ENCODE data around the gene OMP. TPM values are rescaled to one million over a fixed set of nuclear protein-coding genes. Genes with fewer than 3 reads are reported as not detected.

OMP gene
- total RNA-seq, 2 experiments from 2014 or later: not detected

DNA sequence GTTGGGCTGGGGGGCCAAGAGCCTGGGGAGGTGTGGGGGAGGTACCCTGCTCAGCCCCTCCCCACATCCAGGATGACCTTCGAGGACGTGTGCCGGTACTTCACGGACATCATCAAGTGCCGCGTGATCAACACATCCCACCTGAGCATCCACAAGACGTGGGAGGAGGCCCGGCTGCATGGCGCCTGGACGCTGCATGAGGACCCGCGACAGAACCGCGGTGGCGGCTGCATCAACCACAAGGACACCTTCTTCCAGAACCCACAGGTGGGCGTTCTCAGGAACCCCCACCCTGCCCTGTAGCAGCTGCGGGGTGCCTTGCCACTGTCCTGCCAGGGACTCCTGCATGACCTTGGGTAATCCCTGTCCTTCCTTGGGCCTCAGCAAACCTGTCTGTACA, 15.4 kb downstream of the OMP start:
- Histone ChIP-seq H3K4me2 (ENCODE audit: low read length) (no peak overlapping the region), H3K79me2 (ENCODE audit: insufficient read depth, low read depth, low read length) (no peaks in the 10 kb centered on the region), H3K9me3 (ENCODE audit: low read length) (no peaks in the 10 kb centered on the region), H3K9me2 (ENCODE audit: insufficient read depth, low read length) (no peaks in the 10 kb centered on the region), H3K4me1 (ENCODE audit: insufficient read depth, low read length, poor library complexity, severe bottlenecking) (no peaks in the 10 kb centered on the region), H3K27ac (ENCODE audit: low read depth, low read length, poor library complexity, severe bottlenecking) (no peak overlapping the region), H3K4me3 (ENCODE audit: low read depth, low read length, poor library complexity, severe bottlenecking) (no peak overlapping the region), H2AFZ (ENCODE audit: low read length) (no peak overlapping the region), H3K36me3 (ENCODE audit: insufficient read depth, low read length) (no peaks in the 10 kb centered on the region), H4K20me1 (ENCODE audit: insufficient read depth, low read length) (no peaks in the 10 kb centered on the region)
- BruUV-seq (replicated peaks): no TSS peak
- ChIA-PET CTCF (ENCODE audit: unreplicated experiment) (interaction anchor here (0.5 kb wide), 1 partner anchor 949 kb away, joined by 3 read pairs; no protein-coding TSS in a partner anchor), POLR2A (no interaction called here)
- no peak for TF ChIP-seq EZH2phosphoT487 (IDR thresholded peaks at IDR 0.05; ENCODE audit: borderline replicate concordance, low read depth, low read length)
- TF ChIP-seq, protein P1, sequence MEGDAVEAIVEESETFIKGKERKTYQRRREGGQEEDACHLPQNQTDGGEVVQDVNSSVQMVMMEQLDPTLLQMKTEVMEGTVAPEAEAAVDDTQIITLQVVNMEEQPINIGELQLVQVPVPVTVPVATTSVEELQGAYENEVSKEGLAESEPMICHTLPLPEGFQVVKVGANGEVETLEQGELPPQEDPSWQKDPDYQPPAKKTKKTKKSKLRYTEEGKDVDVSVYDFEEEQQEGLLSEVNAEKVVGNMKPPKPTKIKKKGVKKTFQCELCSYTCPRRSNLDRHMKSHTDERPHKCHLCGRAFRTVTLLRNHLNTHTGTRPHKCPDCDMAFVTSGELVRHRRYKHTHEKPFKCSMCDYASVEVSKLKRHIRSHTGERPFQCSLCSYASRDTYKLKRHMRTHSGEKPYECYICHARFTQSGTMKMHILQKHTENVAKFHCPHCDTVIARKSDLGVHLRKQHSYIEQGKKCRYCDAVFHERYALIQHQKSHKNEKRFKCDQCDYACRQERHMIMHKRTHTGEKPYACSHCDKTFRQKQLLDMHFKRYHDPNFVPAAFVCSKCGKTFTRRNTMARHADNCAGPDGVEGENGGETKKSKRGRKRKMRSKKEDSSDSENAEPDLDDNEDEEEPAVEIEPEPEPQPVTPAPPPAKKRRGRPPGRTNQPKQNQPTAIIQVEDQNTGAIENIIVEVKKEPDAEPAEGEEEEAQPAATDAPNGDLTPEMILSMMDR (conservative IDR thresholded peaks at IDR 0.05; ENCODE audit: low read length): no peak
- DNase-seq (ENCODE audit: low spot score): no peak
- intact Hi-C loops (cut with micrococcal nuclease; ENCODE audit: unreplicated experiment): no loop called here

DNA sequence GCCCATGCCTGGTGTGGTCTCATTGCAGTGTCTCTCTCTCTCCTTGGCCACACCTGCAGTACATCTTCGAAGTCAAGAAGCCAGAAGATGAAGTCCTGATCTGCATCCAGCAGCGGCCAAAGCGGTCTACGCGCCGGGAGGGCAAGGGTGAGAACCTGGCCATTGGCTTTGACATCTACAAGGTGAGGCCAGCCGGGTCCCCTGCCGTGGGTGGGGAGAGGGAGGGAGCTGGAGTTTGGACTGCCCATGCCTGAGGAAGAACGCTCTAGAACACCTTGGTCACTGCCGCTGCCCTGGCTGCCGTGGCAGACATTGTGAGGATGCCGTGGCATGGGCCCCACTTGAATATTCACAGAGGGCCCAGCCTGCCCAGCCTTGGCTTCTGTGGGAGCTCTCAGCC, 16.3 kb downstream of the OMP start:
- no peak overlapping the region for H3K27ac ChIP-seq (ENCODE audit: low read depth, low read length, poor library complexity, severe bottlenecking)
- H2AFZ ChIP-seq (ENCODE audit: low read length): no peak overlapping the region
- intact Hi-C loops (cut with micrococcal nuclease; ENCODE audit: unreplicated experiment): no loop called here
- no peak for TF ChIP-seq EZH2phosphoT487 (IDR thresholded peaks at IDR 0.05; ENCODE audit: borderline replicate concordance, low read depth, low read length)
- TF ChIP-seq, protein P1 (conservative IDR thresholded peaks at IDR 0.05; ENCODE audit: low read length): no peak
- no peaks in the 10 kb centered on the region for H4K20me1 ChIP-seq (ENCODE audit: insufficient read depth, low read length)
- POLR2A ChIA-PET: no interaction called here
- DNase-seq (ENCODE audit: low spot score): no peak
- no peaks in the 10 kb centered on the region for H3K4me1 ChIP-seq (ENCODE audit: insufficient read depth, low read length, poor library complexity, severe bottlenecking)
- H3K4me3 ChIP-seq (ENCODE audit: low read depth, low read length, poor library complexity, severe bottlenecking): no peak overlapping the region
- no peaks in the 10 kb centered on the region for H3K36me3 ChIP-seq (ENCODE audit: insufficient read depth, low read length)
- no peaks in the 10 kb centered on the region for H3K9me3 ChIP-seq (ENCODE audit: low read length)
- no peak overlapping the region for H3K4me2 ChIP-seq (ENCODE audit: low read length)
- no peaks in the 10 kb centered on the region for H3K9me2 ChIP-seq (ENCODE audit: insufficient read depth, low read length)
- no TSS peak for BruUV-seq (replicated peaks)
- CTCF ChIA-PET (ENCODE audit: unreplicated experiment): no interaction called here
- H3K79me2 ChIP-seq (ENCODE audit: insufficient read depth, low read depth, low read length): no peaks in the 10 kb centered on the region

DNA sequence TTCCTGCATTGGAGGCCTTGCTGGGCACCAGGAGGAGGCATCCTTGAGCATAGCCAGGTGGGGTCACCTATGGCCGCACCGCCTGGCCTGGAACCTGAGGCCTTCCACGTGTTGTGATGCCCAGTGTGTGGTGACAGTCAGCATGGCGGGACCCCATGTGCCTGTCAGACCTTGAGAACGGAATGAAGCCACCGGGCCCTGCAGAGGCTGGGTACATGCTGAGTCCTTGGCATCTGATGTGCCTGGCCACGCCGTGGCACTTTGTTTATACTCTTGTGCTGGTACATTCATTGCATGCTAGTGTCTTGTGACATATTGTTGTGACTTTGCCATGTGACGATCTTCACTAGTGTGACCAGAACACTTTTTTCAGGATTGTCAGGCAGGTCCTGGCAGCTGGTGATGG, 16.9 kb downstream of the OMP start:
- CTCF ChIA-PET (ENCODE audit: unreplicated experiment): no interaction called here

More for the DNA sequence above, 16.9 kb downstream of the OMP start:
- H3K9me3 ChIP-seq (ENCODE audit: low read length): no peaks in the 10 kb centered on the region
- H2AFZ ChIP-seq (ENCODE audit: low read length): no peak overlapping the region
- H3K79me2 ChIP-seq (ENCODE audit: insufficient read depth, low read depth, low read length): no peaks in the 10 kb centered on the region
- no TSS peak for BruUV-seq (replicated peaks)
- H3K9me2 ChIP-seq (ENCODE audit: insufficient read depth, low read length): no peaks in the 10 kb centered on the region
- no peaks in the 10 kb centered on the region for H4K20me1 ChIP-seq (ENCODE audit: insufficient read depth, low read length)
- TF ChIP-seq, protein P1 (conservative IDR thresholded peaks at IDR 0.05; ENCODE audit: low read length): no peak
- TF ChIP-seq EZH2phosphoT487 (IDR thresholded peaks at IDR 0.05; ENCODE audit: borderline replicate concordance, low read depth, low read length): no peak
- no peaks in the 10 kb centered on the region for H3K36me3 ChIP-seq (ENCODE audit: insufficient read depth, low read length)
- H3K4me1 ChIP-seq (ENCODE audit: insufficient read depth, low read length, poor library complexity, severe bottlenecking): no peaks in the 10 kb centered on the region
- POLR2A ChIA-PET: no interaction called here
- H3K4me2 ChIP-seq (ENCODE audit: low read length): no peak overlapping the region
- intact Hi-C loops (cut with micrococcal nuclease; ENCODE audit: unreplicated experiment): no loop called here
- DNase-seq (ENCODE audit: low spot score): no peak
- H3K4me3 ChIP-seq (ENCODE audit: low read depth, low read length, poor library complexity, severe bottlenecking): no peak overlapping the region
- H3K27ac ChIP-seq (ENCODE audit: low read depth, low read length, poor library complexity, severe bottlenecking): no peak overlapping the region

Measured in OCI-LY7 (cell line).